GM21447 (cell line): Measurements from ENCODE around the gene TIGAR.

Experiments
- ATAC-seq: cut with Tn5 transposase; IDR thresholded peaks from one replicate; pipeline ENCODE4 v1.9.1; 2021; ENCODE audit not compliant: unreplicated experiment

The TIGAR gene, protein sequence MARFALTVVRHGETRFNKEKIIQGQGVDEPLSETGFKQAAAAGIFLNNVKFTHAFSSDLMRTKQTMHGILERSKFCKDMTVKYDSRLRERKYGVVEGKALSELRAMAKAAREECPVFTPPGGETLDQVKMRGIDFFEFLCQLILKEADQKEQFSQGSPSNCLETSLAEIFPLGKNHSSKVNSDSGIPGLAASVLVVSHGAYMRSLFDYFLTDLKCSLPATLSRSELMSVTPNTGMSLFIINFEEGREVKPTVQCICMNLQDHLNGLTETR

DNA sequence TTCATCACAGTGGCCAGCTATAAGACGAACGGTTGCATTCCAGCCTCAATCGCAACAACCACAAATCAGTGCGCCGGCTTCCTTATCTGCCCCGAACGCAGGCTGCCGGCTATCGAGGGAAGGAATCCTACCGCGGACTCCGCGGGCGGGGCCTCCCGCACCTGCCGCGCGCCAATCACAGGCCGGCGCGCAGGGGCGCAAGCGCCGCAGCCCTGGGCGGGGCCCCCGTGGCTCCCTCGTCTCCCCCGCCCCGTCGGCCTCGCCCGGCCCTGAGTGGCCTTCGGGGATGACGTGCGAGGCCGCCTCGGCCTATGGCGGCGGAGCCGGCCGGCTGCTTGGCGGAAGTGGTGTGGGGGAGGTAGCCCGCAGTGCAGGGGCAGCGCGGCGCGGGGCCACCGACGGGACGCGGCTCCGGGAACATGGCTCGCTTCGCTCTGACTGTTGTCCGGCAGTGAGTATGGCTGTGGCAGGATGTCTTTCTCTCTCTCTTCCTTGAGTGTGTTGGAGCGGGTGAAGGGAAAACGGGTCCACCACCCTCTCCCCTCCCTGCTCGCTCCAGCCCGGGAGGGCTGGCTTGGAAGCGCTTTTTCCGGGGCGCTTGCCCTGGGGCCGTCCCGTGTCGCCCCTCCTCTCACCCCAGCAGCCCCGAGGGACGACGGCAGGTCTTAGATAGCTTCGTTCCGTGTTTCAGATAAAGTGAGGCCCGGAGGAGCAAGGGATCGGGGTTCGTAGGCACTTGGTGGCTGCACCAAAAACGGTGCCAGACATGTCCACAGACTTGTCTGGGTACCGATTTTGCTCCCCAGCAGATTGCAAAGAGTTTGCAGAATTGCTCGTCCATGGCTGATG is at the start of gene TIGAR:
TSS of gene TIGAR (plus strand) at position 361 of the 849 bp plus-strand sequence. CDS start at position 420, 59 bp downstream.
- peak; percentile 95 for ATAC-seq

GRCh38 chr12:4271717-4272423 is 49.1 kb upstream of the TIGAR start:
- ATAC-seq: peak; percentile 47

GRCh38 chr12:4272424-4273272 is 48.4 kb upstream of the TIGAR start:
- peak; percentile 3 for ATAC-seq

GRCh38 chr12:4273273-4273651 is 47.8 kb upstream of the TIGAR start:
- no peak for ATAC-seq

DNA sequence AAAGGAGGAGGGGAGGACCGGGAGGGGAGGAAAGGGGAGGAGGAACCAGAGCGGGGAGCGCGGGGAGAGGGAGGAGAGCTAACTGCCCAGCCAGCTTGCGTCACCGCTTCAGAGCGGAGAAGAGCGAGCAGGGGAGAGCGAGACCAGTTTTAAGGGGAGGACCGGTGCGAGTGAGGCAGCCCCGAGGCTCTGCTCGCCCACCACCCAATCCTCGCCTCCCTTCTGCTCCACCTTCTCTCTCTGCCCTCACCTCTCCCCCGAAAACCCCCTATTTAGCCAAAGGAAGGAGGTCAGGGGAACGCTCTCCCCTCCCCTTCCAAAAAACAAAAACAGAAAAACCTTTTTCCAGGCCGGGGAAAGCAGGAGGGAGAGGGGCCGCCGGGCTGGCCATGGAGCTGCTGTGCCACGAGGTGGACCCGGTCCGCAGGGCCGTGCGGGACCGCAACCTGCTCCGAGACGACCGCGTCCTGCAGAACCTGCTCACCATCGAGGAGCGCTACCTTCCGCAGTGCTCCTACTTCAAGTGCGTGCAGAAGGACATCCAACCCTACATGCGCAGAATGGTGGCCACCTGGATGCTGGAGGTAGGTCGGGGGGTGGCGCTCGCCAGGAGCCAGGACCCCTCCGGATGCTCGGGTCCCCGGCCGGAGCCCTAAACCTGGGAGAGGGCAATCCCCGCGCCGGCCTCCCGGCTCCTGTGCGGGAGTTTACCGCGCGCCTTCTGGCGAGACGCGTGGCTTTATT is 47.2 kb upstream of the TIGAR start, which contains the start of gene CCND2:
TSS of gene CCND2 (plus strand) at position 111 of the 744 bp plus-strand sequence. CDS start at position 390, 279 bp downstream.
- no peak for ATAC-seq

- no peak for ATAC-seq
These were observed 46.5 kb upstream of the TIGAR start for GRCh38 chr12:4274396-4275015.

DNA sequence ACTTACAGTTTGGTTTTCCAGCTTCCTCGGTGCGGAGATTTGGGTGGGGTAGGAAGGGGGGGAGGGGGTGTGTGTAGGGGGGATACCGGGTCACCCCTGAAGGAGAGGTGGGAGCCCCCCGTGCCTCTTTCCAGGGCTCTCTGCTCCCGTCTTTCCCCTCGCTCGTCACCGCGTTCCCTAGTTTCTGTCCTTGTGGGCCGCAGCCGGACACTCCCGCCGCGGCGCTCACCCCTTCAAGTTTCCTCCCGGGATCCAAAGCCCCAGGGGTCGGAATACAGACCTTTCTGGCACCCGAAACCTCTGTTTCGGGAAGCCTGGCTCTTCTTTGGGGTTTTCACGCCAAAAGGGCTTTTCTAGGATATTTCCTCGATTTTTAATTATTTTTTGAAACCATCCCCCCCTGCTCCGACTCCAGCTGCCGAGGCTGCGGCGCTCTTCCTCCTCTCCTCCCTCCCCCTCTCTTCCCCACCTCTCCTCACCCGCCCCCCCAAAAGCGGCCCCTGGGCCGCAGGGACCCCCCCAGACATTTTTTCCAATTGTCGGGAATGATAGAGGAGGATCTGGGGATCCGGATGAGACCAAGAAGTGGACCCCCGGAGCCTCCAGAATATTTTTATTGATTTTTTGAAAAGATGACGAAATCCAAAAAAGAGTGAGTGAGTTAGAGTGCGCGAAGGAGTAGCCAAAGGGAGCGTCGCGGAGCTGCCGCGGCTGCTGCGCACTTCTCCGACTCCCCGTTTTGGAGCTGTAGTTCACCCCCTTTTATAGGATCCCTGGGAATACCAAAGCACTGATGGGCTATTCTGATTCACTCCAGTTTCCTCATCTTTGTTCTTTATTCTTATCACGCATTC is 45.8 kb upstream of the TIGAR start:
- ATAC-seq: no peak

DNA sequence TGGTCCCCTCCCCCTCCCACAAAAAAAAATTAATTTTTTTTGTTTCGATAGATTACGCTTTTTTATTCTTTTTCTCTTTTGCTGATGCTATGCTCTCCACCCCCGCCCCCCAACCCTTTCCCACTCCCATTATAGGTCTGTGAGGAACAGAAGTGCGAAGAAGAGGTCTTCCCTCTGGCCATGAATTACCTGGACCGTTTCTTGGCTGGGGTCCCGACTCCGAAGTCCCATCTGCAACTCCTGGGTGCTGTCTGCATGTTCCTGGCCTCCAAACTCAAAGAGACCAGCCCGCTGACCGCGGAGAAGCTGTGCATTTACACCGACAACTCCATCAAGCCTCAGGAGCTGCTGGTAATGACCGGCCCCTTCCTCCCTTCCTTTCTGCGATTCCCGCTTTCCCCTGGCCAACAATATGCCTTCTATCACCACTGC is 45.1 kb upstream of the TIGAR start:
- ATAC-seq: no peak

- peak; percentile 33 for ATAC-seq
These were observed 44.3 kb upstream of the TIGAR start for GRCh38 chr12:4276524-4277204.

- ATAC-seq: no peak
These were observed 43.8 kb upstream of the TIGAR start for GRCh38 chr12:4277205-4277543.

GRCh38 chr12:4277857-4278256 is 43.2 kb upstream of the TIGAR start:
- no peak for ATAC-seq

DNA sequence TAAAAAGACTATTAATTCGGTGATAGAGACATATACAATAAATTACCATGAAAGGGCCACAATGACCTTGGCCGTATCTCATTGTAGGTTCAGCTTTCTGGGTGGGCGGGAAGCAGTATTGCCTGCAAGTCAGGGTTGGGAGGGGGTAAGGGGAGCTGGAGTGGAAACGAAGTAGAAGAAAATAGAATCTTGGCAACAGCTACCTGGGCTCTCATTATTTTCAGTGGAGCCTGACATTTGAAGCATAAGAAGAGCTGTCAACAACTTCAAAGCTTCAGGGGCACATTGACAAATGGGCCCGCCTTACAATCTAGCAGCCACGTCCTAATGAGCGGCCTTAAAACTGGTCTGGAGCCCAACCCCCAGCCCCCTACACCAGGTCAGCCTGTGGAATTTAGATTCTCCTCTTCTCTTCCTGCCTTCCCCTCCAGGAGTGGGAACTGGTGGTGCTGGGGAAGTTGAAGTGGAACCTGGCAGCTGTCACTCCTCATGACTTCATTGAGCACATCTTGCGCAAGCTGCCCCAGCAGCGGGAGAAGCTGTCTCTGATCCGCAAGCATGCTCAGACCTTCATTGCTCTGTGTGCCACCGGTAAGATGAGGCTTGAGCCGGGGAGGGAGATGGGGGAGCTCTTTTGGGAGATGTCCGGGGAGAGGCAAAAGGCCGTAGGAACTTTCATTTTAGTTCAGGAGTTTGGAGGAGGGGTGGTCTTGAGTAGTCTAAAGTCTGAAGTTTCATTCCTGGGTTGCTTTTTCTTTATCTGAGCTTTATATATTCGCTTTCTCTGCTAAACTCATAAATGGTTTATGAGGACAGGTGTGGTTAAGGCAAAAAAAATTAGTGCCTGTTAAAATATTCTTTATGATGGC is 42.5 kb upstream of the TIGAR start:
- no peak for ATAC-seq

GRCh38 chr12:4279198-4279690 is 41.8 kb upstream of the TIGAR start:
- no peak for ATAC-seq

DNA sequence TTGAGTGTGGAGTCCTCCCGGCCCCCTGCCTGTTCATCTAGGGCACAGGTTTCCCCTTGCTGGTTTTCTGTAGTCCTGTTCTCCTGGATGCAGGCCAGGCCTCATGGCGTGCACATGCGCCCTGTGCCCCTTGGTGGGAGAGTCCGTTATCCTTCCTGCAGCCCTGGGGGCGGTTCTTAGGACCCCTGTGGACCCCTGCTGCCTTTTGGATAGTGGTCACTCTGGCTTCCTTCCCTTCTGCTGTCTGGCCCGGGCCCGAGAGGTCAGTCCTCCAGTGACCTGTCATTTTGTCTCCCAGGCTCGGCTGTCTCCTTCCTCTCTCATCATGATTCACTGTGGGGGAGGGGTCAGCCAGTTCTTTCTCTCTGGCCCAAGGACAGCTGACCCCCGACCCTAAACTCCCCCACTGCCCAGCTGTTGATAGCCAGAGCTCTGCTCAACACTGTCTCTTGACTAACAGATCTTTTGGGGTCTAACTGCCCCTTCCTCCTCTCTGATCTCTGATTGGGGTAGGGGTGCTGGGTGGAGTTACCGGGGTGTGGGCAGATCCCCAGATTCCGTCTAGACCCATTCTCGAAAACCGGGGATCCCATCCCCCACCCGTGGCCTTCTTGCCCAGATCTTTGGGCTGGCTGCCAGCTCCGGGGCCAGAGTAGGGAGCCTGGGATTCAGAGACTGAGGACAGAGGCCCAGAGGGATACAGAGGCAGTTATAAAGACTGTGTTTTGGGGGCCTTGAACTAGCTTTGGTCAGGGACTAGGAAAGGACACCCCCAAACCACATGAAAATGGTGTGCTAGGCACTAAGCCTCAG is 40.5 kb upstream of the TIGAR start:
- no peak for ATAC-seq

GRCh38 chr12:4281173-4281654 is 39.8 kb upstream of the TIGAR start:
- ATAC-seq: no peak
